Frontal cortex (tissue), 4 donors: Measurements from ENCODE around the gene ZNF566. TPM values are rescaled to one million over a fixed set of nuclear protein-coding genes. Genes with fewer than 3 reads are reported as not detected.
A peak's percentile ranks its signal among the peaks of the same experiment; 100 is the strongest.

Experiments
- DNase-seq, 2 donors: peaks; one replicate each; pipeline ENCODE4 v3.0.0; 2012; ENCODE audit warnings: low spot score in 2 of 2
- FAIRE-seq: peaks from 2 replicates; lab custom pipeline; 2012; peaks lifted over from hg19 to GRCh38; lab: Jason Lieb, UNC
- total RNA-seq: library from RNA; depleted of rRNA; stranded (reverse); fragments of >200 nt; gene quantifications from one replicate; pipeline ENCODE4 v1.2.3, GENCODE V29; 2014
- donor health status: control.
- donor health status: control.
- donor health status: control.

Gene ZNF566
- total RNA-seq, 1 donor from 2014 or later: 72.2 TPM

DNA sequence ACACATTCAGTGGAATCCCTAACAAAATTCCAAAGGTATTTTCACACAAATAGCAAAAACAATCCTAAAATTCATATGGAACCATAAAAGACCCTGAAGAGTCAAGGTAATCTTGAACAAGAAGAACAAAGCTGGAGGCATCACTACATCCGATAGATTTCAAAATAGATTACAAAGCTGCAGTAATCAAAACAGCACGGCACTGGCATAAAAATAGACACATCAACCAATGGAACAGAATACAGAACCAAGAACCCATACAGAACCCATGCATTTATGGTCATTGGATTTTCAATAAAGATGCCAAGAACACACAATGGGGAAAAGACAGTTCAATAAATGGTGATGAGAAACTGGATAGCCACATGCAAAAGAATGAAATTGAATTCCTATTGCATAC, 32.5 kb downstream of the ZNF566 start:
- DNase-seq: no peak
- no peak for FAIRE-seq

DNA sequence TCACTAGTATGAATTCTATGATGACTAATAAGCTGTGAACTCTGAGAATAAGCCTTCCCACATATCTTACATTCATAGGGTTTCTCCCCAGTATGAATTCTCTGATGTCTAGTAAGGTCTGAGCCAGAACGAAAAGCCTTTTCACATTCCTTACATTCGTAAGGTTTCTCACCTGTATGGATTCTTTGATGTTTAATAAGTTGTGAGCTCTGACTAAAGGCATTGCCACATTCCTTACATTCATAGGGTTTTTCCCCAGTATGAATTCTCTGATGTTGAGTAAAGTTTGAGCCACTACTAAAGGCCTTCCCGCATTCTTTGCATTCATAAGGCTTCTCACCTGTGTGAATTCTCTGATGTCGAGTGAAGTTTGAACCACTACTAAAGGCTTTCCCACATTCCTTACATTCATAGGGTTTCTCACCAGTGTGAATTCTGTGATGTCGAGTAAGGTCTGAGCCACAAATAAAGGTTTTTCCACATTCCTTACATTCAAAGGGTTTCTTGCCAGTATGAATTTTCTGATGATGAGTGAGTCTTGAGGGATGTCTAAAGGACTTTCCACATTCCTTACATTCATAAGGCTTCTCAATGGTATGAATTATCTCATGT, 40.2 kb downstream of the ZNF566 start:
- DNase-seq (no peak), FAIRE-seq (no peak)

DNA sequence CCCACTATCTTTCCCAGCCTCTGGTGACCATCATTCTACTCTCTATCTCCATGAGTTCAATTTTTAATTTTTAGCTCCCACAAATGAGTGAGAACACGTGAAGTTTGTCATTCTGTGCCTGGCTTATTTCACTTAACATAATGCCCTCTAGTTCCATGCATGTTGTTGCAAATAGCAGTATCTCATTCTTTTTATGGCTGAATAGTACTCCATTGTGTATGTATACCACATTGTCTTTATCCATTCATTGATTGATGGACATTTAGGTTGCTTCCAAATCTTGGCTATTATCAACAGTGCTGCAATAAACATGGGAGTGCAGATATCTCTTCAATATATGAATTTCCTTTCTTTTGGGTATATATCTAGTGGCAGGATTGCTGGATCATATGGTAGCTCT, 48.0 kb downstream of the ZNF566 start:
- no peak for DNase-seq
- FAIRE-seq: no peak

- no peak for DNase-seq
- FAIRE-seq: no peak
Measured at GRCh38 chr19:36436531-36436930, 52.8 kb downstream of the ZNF566 start.

- no peak for FAIRE-seq
- DNase-seq: no peak
Measured at GRCh38 chr19:36423925-36424324, 65.4 kb downstream of the ZNF566 start.

GRCh38 chr19:36421749-36422481, 67.4 kb downstream of the ZNF566 start:
- FAIRE-seq (no peak), DNase-seq (no peak)

DNA sequence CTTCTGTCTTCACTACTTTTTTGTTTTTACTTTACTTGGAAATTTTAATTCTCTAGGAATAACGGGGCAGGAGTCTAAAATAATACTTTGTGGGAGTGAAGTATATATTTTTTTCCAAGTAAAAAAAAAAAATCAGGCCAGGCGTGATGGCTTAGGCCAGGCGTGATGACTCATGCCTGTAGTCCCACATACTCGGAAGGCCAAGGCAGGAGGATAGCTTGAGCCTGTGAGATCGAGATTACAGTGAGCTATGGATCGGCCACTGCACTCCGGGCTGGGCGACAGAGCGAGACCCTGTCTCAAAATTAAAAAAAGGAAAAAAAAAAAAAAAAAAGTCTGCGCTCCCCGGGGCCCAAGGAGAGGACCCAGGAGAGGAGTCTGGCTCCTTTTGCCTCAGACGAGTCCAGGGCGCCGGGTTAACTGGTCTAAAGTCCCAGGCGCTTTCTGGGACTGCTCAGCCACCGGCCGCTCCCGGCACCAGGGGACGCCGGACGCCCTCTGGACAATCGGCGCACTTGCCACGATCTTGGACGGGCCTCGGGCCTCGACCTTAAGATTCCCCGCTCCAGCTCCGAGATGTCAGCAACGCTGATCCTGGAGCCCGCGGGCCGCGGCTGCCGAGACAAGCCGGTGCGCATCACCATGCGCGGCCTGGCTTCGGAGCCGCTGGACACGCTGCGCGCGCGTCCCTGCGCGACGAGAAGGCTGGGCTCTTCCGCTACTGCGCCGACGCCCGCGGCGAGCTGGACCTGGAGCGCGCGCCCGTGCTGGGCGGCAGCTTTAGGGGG, 68.2 kb downstream of the ZNF566 start:
- no peak for DNase-seq
- no peak for FAIRE-seq

DNA sequence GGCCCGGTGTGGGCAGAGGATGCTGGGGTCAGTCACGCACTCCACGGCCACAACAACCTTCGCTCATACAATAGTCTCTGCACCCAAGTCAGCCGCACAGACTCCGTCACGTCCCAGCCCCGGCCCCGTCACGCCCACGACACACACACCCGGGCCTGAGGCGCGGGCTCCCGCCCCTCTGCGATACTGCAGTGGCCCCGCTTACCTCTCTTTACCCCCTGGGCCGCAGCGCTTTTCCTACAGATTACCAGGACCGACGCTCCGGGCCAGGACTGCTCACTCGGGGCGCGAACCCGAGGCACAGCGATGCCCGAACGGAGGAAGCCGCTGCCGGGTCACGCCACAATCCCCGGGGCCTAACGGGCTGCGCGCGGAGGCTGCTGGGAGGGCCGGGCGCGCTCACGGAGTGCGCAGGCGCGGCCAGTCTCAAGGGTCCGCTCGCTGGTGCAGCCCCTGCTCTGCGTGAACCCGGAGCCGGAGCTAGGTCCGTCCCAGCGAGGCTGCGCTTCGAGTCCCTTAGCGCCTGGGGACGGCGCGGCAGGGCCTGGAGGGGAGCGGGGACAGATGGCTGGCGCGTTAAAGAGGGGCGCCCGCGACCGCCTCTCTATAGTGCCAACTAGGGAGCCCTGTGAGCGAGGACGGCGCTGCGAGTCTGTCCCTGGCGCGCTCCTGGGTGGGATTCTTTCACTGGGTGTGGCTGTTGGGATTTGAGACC, 70.9 kb downstream of the ZNF566 start, which contains the start of gene ZFP82:
ZFP82 (minus strand) TSS at position 358 of the 715 bp plus-strand sequence. CDS start 8,855 bp downstream, outside the sequence.
- FAIRE-seq (no peak), DNase-seq (peak; percentile 82 to 85)

GRCh38 chr19:36417752-36418286, 71.5 kb downstream of the ZNF566 start:
- DNase-seq (no peak), FAIRE-seq (no peak)

GRCh38 chr19:36409841-36410240, 79.5 kb downstream of the ZNF566 start:
- no peak for DNase-seq
- FAIRE-seq: no peak

GRCh38 chr19:36408101-36408500, 81.3 kb downstream of the ZNF566 start:
- no peak for FAIRE-seq

GRCh38 chr19:36404498-36404897, 84.9 kb downstream of the ZNF566 start:
- no peak for FAIRE-seq
- DNase-seq: no peak

More at GRCh38 chr19:36408101-36408500, 81.3 kb downstream of the ZNF566 start:
- no peak for DNase-seq

DNA sequence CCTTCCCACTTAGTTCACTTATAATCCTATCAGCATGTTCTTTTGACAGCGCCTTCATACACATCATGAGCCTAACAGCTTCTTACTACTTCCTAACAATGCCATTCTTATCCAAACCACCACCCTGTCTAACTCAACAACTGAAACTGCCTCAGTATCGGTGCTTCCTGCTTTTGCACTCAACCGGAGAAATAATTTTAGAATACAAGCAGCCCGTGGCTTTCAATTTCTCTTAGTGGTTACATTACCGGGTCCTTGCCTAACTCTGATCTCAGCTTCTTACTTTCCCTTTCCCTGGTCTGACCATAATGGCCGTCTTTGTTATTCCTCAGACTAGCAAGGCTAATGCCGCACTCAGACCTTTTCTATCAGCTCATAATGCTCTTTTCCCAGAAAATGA, 87.9 kb downstream of the ZNF566 start:
- FAIRE-seq (no peak), DNase-seq (no peak)

GRCh38 chr19:36398571-36398970, 90.8 kb downstream of the ZNF566 start:
- FAIRE-seq (no peak), DNase-seq (no peak)

Other genes starting within 250 kb of the ZNF566 start
- gene ZFP14, start 110.4 kb downstream of the ZNF566 start, total RNA-seq: 65.6 TPM
- gene ZFP82, start 70.9 kb downstream of the ZNF566 start, total RNA-seq: 48.5 TPM
- gene ZNF260, start 38.7 kb upstream of the ZNF566 start, total RNA-seq: 34.2 TPM
- 59.1 TPM for gene ZNF529, start 83.7 kb upstream of the ZNF566 start, total RNA-seq
- 96.2 TPM for gene ZNF382, start 115.8 kb upstream of the ZNF566 start, total RNA-seq
- gene ZNF461, start 177.3 kb upstream of the ZNF566 start, total RNA-seq: 49.7 TPM
- 19.2 TPM for gene ZNF567, start 198.1 kb upstream of the ZNF566 start, total RNA-seq